ENCODE measurements around the gene RNU1-2.
"Not testable (repeated sequence)": the region's sequence is repeated elsewhere in the genome, so short reads cannot be mapped to it uniquely, and the experiment has no call there.

DNA sequence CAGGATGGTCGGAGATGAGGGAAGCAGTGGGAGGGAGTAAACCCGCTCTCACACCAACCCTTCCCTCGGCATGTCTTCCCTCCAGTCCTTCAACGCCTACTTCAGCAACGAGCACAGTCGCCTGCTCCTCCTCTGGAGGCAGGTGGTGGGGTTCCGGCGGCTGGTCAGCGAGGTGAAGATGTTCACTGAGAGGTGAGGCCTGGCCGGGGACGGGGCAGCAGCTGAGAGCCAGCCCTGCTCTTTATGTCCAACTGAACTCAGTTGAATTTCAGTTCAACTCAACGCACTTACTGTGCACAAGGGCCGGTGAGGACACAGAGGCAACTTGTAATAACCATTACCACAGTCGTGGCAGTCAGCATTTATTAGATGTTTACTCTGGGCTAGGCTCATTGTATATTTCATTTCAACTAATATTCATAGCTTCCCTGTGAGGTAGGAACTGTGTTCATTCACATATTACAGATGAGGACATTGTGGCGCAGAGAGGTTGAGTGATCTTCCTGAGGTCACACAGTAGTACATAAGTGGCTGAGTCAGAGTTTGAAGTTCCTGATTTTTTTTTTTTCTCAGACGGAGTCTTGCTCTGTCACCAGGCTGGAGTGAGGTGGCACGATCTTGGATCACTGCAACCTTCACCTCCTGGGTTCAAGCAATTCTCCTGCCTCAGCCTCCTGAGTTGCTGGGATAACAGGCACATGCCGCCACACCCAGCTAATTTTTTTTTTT is 35.6 kb downstream of the RNU1-2 start:
- TF ChIP-seq, protein P1, sequence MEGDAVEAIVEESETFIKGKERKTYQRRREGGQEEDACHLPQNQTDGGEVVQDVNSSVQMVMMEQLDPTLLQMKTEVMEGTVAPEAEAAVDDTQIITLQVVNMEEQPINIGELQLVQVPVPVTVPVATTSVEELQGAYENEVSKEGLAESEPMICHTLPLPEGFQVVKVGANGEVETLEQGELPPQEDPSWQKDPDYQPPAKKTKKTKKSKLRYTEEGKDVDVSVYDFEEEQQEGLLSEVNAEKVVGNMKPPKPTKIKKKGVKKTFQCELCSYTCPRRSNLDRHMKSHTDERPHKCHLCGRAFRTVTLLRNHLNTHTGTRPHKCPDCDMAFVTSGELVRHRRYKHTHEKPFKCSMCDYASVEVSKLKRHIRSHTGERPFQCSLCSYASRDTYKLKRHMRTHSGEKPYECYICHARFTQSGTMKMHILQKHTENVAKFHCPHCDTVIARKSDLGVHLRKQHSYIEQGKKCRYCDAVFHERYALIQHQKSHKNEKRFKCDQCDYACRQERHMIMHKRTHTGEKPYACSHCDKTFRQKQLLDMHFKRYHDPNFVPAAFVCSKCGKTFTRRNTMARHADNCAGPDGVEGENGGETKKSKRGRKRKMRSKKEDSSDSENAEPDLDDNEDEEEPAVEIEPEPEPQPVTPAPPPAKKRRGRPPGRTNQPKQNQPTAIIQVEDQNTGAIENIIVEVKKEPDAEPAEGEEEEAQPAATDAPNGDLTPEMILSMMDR (IDR thresholded peaks at IDR 0.05) = not testable (repeated sequence)
- not testable (repeated sequence) for TF ChIP-seq POLR2A (IDR thresholded peaks at IDR 0.05)
